Astrocyte (in vitro differentiated cells and primary cell): ENCODE data around the gene ITK. TPM values are rescaled to one million over a fixed set of nuclear protein-coding genes. Genes with fewer than 3 reads are reported as not detected.

ENCODE experiments used
- DNase-seq: peaks from one replicate; pipeline ENCODE4 v3.0.0-alpha.2; 2010; ENCODE audit warnings: low read depth
- FAIRE-seq: peaks from 2 replicates; lab custom pipeline; 2011; peaks lifted over from hg19 to GRCh38; lab: Jason Lieb, UNC
- H2AFZ ChIP-seq: 2 replicates; pipeline ENCODE4 v1.6.0; 2012; ENCODE audit warnings: low read depth, low read length, inconsistent platforms
- H3K27ac ChIP-seq: 2 replicates; pipeline ENCODE4 v1.5.1; 2011; ENCODE audit warnings: low read depth, low read length, inconsistent platforms
- H3K27me3 ChIP-seq: 2 replicates; pipeline ENCODE4 v1.6.0; 2011; ENCODE audit warnings: low read length, inconsistent platforms; ENCODE audit not compliant: insufficient read depth
- H3K36me3 ChIP-seq: 2 replicates; pipeline ENCODE4 v1.5.1; 2011; ENCODE audit warnings: low read length, inconsistent platforms; ENCODE audit not compliant: insufficient read depth
- H3K4me1 ChIP-seq: 2 replicates; pipeline ENCODE4 v1.5.1; 2011; ENCODE audit warnings: low read length, inconsistent platforms; ENCODE audit not compliant: insufficient read depth
- H3K4me2 ChIP-seq: 2 replicates; pipeline ENCODE4 v1.6.0; 2012; ENCODE audit warnings: low read length, inconsistent platforms
- H3K4me3 ChIP-seq: 2 replicates; pipeline ENCODE4 v1.5.1; 2011; ENCODE audit warnings: low read depth, mild to moderate bottlenecking, low read length, inconsistent platforms; ENCODE audit not compliant: insufficient read depth
- H3K79me2 ChIP-seq: 2 replicates; pipeline ENCODE4 v1.6.0; 2012; ENCODE audit warnings: mild to moderate bottlenecking, low read length, inconsistent platforms; ENCODE audit not compliant: insufficient read depth
- H3K9ac ChIP-seq: 2 replicates; pipeline ENCODE4 v1.6.0; 2012; ENCODE audit warnings: mild to moderate bottlenecking, low read length, inconsistent platforms
- H3K9me3 ChIP-seq: 2 replicates; pipeline ENCODE4 v1.5.1; 2012; ENCODE audit warnings: low read depth, mild to moderate bottlenecking, low read length, inconsistent platforms; ENCODE audit not compliant: insufficient read depth
- H4K20me1 ChIP-seq: 2 replicates; pipeline ENCODE4 v1.6.0; 2012; ENCODE audit warnings: low read length, inconsistent platforms; ENCODE audit not compliant: insufficient read depth
- H3K27ac Mint-ChIP-seq: one replicate; pipeline ENCODE4 v1.8.0; 2021; ENCODE audit warnings: mild to moderate bottlenecking, mixed read lengths; ENCODE audit not compliant: unreplicated experiment
- H3K27me3 Mint-ChIP-seq: one replicate; pipeline ENCODE4 v1.8.0; 2021; ENCODE audit warnings: low read depth, mixed read lengths; ENCODE audit not compliant: unreplicated experiment
- H3K36me3 Mint-ChIP-seq: one replicate; pipeline ENCODE4 v1.8.0; 2021; ENCODE audit warnings: low read depth, mixed read lengths; ENCODE audit not compliant: unreplicated experiment
- H3K4me1 Mint-ChIP-seq: one replicate; pipeline ENCODE4 v1.8.0; 2021; ENCODE audit warnings: low read depth, mixed read lengths; ENCODE audit not compliant: unreplicated experiment
- H3K4me3 Mint-ChIP-seq: one replicate; pipeline ENCODE4 v1.8.0; 2021; ENCODE audit warnings: mild to moderate bottlenecking, moderate library complexity, mixed read lengths; ENCODE audit not compliant: unreplicated experiment
- H3K9me3 Mint-ChIP-seq: one replicate; pipeline ENCODE4 v1.8.0; 2021; ENCODE audit warnings: mild to moderate bottlenecking, mixed read lengths; ENCODE audit not compliant: unreplicated experiment
- CTCF ChIP-seq: IDR thresholded peaks from 2 replicates; pipeline ENCODE4 v1.5.1; 2011; ENCODE audit warnings: low read depth, mild to moderate bottlenecking, inconsistent platforms, low read length, moderate library complexity; ENCODE audit not compliant: insufficient read depth
- EZH2 ChIP-seq: IDR thresholded peaks from 2 replicates; pipeline ENCODE4 v1.6.1; 2012; ENCODE audit warnings: mild to moderate bottlenecking, low read length, inconsistent platforms; ENCODE audit not compliant: insufficient read depth
- total RNA-seq: library from RNA; stranded (reverse); gene quantifications from 2 replicates; pipeline ENCODE4 v1.2.1, GENCODE V29; 2021

ITK gene
- total RNA-seq, 1 donor from 2014 or later, result 0.48 TPM

DNA sequence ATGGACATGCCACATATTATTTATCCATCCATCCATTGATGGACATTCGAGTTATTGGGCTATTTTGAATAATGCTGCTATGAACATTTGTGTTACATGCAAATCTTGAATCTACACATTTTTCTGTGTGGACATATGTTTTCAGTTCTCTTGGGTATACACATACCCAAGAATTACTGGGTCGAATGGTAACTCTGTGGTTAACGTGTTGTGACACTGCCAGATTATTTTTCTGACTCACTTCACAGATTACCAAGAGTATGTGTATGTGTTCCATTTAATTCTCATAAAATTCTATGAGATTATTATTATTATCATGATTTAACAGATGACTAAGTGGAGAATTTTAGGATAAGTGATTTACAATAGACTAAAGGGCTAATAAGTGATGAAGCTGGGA lies 112.0 kb downstream of the ITK start:
- Mint-ChIP-seq H3K36me3 (peaks cover 18% of the 10 kb centered on the region), H3K4me1 (peaks cover 26% of the 10 kb centered on the region), H3K4me3 (no peak overlapping the region), H3K27ac (no peak overlapping the region), H3K9me3 (no peaks in the 10 kb centered on the region), H3K27me3 (no peaks in the 10 kb centered on the region)
- Histone ChIP-seq H3K4me1 (peaks cover 14% of the 10 kb centered on the region), H3K4me2 (no peak overlapping the region), H3K9me3 (no peaks in the 10 kb centered on the region), H4K20me1 (no peaks in the 10 kb centered on the region), H3K27me3 (no peaks in the 10 kb centered on the region), H2AFZ (no peak overlapping the region), H3K9ac (no peak overlapping the region), H3K79me2 (no peaks in the 10 kb centered on the region), H3K36me3 (no peaks in the 10 kb centered on the region), H3K27ac (no peak overlapping the region), H3K4me3 (no peak overlapping the region)
- FAIRE-seq (no peak), DNase-seq (no peak)
- TF ChIP-seq CTCF (no peak), EZH2 (no peak)

GRCh38 chr5:157294407-157295091 lies 113.9 kb downstream of the ITK start:
- Mint-ChIP-seq H3K27me3 (no peaks in the 10 kb centered on the region), H3K9me3 (peaks cover 5% of the 10 kb centered on the region), H3K27ac (no peak overlapping the region), H3K4me1 (peaks cover 23% of the 10 kb centered on the region), H3K36me3 (peaks cover 16% of the 10 kb centered on the region), H3K4me3 (no peak overlapping the region)
- no peak overlapping the region for H3K4me2 ChIP-seq
- no peak overlapping the region for H2AFZ ChIP-seq
- H3K4me3 ChIP-seq, result no peak overlapping the region
- H3K9ac ChIP-seq, result no peak overlapping the region
- no peaks in the 10 kb centered on the region for H3K9me3 ChIP-seq
- H3K27me3 ChIP-seq, result no peaks in the 10 kb centered on the region
- no peaks in the 10 kb centered on the region for H4K20me1 ChIP-seq
- no peaks in the 10 kb centered on the region for H3K36me3 ChIP-seq
- no peaks in the 10 kb centered on the region for H3K79me2 ChIP-seq
- TF ChIP-seq EZH2 (no peak), CTCF (no peak)
- no peak overlapping the region for H3K27ac ChIP-seq
- DNase-seq (no peak), FAIRE-seq (no peak)
- peaks cover 14% of the 10 kb centered on the region for H3K4me1 ChIP-seq

DNA sequence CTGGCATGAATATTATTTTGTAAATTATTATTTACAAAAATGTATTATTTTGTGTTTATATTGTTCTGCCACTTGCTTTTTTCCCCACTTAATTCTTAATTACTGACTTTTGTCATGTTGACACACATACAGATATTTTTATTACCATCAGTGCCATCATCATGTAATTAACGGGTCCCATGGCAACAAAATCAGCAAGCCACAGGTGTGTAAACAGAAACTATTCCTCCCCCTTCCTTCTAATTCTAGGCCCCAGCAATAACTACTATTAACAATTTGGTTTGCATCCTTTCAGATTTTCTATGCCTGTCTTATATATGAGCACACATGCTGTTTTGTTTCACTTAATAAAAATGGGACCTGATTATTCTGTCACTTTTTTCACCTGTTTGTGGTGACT lies 114.6 kb downstream of the ITK start:
- Histone ChIP-seq H3K4me1 (peaks cover 10% of the 10 kb centered on the region), H2AFZ (no peak overlapping the region), H4K20me1 (no peaks in the 10 kb centered on the region), H3K27me3 (no peaks in the 10 kb centered on the region), H3K4me2 (no peak overlapping the region), H3K36me3 (no peaks in the 10 kb centered on the region), H3K27ac (no peak overlapping the region), H3K4me3 (no peak overlapping the region), H3K9me3 (no peaks in the 10 kb centered on the region), H3K9ac (no peak overlapping the region), H3K79me2 (no peaks in the 10 kb centered on the region)
- DNase-seq (no peak), FAIRE-seq (no peak)
- Mint-ChIP-seq H3K27ac (no peak overlapping the region), H3K4me1 (peaks cover 17% of the 10 kb centered on the region), H3K4me3 (no peak overlapping the region), H3K9me3 (peaks cover 5% of the 10 kb centered on the region), H3K36me3 (peaks cover 16% of the 10 kb centered on the region), H3K27me3 (no peaks in the 10 kb centered on the region)
- TF ChIP-seq EZH2 (no peak), CTCF (no peak)
